ENCODE measurements around the gene DYSF. TPM values are rescaled to one million over a fixed set of nuclear protein-coding genes. Genes with fewer than 3 reads are reported as not detected.

DYSF gene
- polyA plus RNA-seq, 1 donor (not counting 4 experiments of a cell fraction or from before 2014, with no cell fraction given): 8.2 TPM

DNA sequence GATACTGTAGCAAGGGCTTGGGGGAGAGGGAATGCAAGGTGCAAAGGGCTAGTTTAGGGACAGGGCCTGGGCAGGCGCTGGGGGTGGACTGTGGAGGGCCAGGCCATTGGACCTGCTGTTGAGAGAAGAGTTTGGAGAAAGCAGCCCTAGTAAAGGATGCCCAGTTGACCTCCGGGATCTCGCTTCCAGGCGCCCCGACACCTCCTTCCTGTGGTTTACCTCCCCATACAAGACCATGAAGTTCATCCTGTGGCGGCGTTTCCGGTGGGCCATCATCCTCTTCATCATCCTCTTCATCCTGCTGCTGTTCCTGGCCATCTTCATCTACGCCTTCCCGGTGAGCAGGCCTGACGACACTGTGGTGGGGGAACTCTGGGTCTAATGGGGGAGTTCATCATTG lies 229.0 kb downstream of the DYSF start:
- Histone ChIP-seq H3K4me1 (ENCODE audit: control insufficient read depth, extremely low read depth, insufficient read depth, low read length) (no peaks in the 10 kb centered on the region), H4K20me1 (ENCODE audit: control insufficient read depth, extremely low read depth, insufficient read depth, low read length) (no peaks in the 10 kb centered on the region), H3K36me3 (ENCODE audit: control insufficient read depth in 2 of 2, extremely low read depth in 1 of 2, insufficient read depth in 2 of 2, low read length in 2 of 2) (no peaks in the 10 kb centered on the region), H3K27me3 (ENCODE audit: control insufficient read depth, extremely low read depth, insufficient read depth, low read length) (no peaks in the 10 kb centered on the region), H2AFZ (ENCODE audit: control insufficient read depth, low read length) (no peak overlapping the region), H3K79me2 (ENCODE audit: control insufficient read depth, insufficient read depth, low read length) (no peaks in the 10 kb centered on the region), H3K9ac (ENCODE audit: control insufficient read depth, extremely low read depth, insufficient read depth, low read length) (no peak overlapping the region), H3K27ac (ENCODE audit: control insufficient read depth, insufficient read depth, low read length) (no peak overlapping the region), H3K9me3 (ENCODE audit: control insufficient read depth, low read depth, low read length) (no peaks in the 10 kb centered on the region), H3K4me3 (ENCODE audit: control insufficient read depth in 2 of 3, extremely low read depth in 1 of 3, insufficient read depth in 2 of 3, low read depth in 1 of 3, low read length in 3 of 3) (no peak overlapping the region), H3K9me1 (ENCODE audit: control insufficient read depth, extremely low read depth, insufficient read depth, low read length) (no peaks in the 10 kb centered on the region), H3K4me2 (ENCODE audit: control insufficient read depth, extremely low read depth, insufficient read depth, low read depth, low read length) (no peak overlapping the region)
- TF ChIP-seq, protein P1, sequence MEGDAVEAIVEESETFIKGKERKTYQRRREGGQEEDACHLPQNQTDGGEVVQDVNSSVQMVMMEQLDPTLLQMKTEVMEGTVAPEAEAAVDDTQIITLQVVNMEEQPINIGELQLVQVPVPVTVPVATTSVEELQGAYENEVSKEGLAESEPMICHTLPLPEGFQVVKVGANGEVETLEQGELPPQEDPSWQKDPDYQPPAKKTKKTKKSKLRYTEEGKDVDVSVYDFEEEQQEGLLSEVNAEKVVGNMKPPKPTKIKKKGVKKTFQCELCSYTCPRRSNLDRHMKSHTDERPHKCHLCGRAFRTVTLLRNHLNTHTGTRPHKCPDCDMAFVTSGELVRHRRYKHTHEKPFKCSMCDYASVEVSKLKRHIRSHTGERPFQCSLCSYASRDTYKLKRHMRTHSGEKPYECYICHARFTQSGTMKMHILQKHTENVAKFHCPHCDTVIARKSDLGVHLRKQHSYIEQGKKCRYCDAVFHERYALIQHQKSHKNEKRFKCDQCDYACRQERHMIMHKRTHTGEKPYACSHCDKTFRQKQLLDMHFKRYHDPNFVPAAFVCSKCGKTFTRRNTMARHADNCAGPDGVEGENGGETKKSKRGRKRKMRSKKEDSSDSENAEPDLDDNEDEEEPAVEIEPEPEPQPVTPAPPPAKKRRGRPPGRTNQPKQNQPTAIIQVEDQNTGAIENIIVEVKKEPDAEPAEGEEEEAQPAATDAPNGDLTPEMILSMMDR (optimal IDR thresholded peaks at IDR 0.05 in 1 of 3, IDR thresholded peaks at IDR 0.05 in 1 of 3, conservative IDR thresholded peaks at IDR 0.05 in 1 of 3; ENCODE audit: extremely low read depth in 1 of 3, insufficient read depth in 2 of 3, low read length in 3 of 3): no peak
- no peak for TF ChIP-seq EZH2 (IDR thresholded peaks at IDR 0.05; ENCODE audit: low read length)
- DNase-seq (ENCODE audit: low read depth, low spot score) (no peak), FAIRE-seq (no peak)
- dilution Hi-C loops (cut with MboI; ENCODE audit: extremely low pct_ligation_motif_present, low sequenced_read_pairs): no loop called here

DNA sequence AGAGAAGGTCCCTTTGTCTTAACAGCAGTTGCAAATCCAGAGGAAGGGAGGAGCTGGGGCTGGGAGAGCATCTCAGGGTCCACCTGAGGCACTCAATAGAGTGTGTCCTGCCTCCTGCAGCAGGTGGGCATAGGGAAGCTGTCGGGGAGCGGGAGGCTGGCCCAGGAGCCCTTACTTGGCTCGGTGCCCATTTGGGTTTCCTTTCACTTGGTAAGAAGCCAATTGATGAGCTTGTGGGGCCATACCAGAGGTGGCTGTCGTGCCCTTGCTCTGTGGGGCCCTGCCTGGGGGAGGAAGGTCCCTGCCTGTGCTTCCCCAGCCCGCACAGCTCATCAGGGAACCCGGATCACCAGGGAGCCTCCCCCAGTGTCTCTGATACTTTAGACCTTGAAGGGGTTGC lies 229.7 kb downstream of the DYSF start:
- H3K36me3 ChIP-seq (ENCODE audit: control insufficient read depth in 2 of 2, extremely low read depth in 1 of 2, insufficient read depth in 2 of 2, low read length in 2 of 2): no peaks in the 10 kb centered on the region
- no peak for FAIRE-seq
- H2AFZ ChIP-seq (ENCODE audit: control insufficient read depth, low read length): no peak overlapping the region
- H3K79me2 ChIP-seq (ENCODE audit: control insufficient read depth, insufficient read depth, low read length): no peaks in the 10 kb centered on the region
- no peak for TF ChIP-seq EZH2 (IDR thresholded peaks at IDR 0.05; ENCODE audit: low read length)
- TF ChIP-seq, protein P1 (optimal IDR thresholded peaks at IDR 0.05 in 1 of 3, IDR thresholded peaks at IDR 0.05 in 1 of 3, conservative IDR thresholded peaks at IDR 0.05 in 1 of 3; ENCODE audit: extremely low read depth in 1 of 3, insufficient read depth in 2 of 3, low read length in 3 of 3): no peak
- no peak overlapping the region for H3K4me2 ChIP-seq (ENCODE audit: control insufficient read depth, extremely low read depth, insufficient read depth, low read depth, low read length)
- no peaks in the 10 kb centered on the region for H3K27me3 ChIP-seq (ENCODE audit: control insufficient read depth, extremely low read depth, insufficient read depth, low read length)
- no peak overlapping the region for H3K4me3 ChIP-seq (ENCODE audit: control insufficient read depth in 2 of 3, extremely low read depth in 1 of 3, insufficient read depth in 2 of 3, low read depth in 1 of 3, low read length in 3 of 3)
- no peaks in the 10 kb centered on the region for H4K20me1 ChIP-seq (ENCODE audit: control insufficient read depth, extremely low read depth, insufficient read depth, low read length)
- H3K9me1 ChIP-seq (ENCODE audit: control insufficient read depth, extremely low read depth, insufficient read depth, low read length): no peaks in the 10 kb centered on the region
- H3K4me1 ChIP-seq (ENCODE audit: control insufficient read depth, extremely low read depth, insufficient read depth, low read length): no peaks in the 10 kb centered on the region
- dilution Hi-C loops (cut with MboI; ENCODE audit: extremely low pct_ligation_motif_present, low sequenced_read_pairs): no loop called here
- H3K9me3 ChIP-seq (ENCODE audit: control insufficient read depth, low read depth, low read length): no peaks in the 10 kb centered on the region
- no peak for DNase-seq (ENCODE audit: low read depth, low spot score)
- no peak overlapping the region for H3K9ac ChIP-seq (ENCODE audit: control insufficient read depth, extremely low read depth, insufficient read depth, low read length)
- H3K27ac ChIP-seq (ENCODE audit: control insufficient read depth, insufficient read depth, low read length): no peak overlapping the region

Data from keratinocyte (primary cell).